K562 (cell line): ENCODE data around the gene CFAP251. TPM values are rescaled to one million over a fixed set of nuclear protein-coding genes. Genes with fewer than 3 reads are reported as not detected.

Experiments used
- ATF2 ChIP-seq: sonication (generic); formaldehyde crosslinking; IDR thresholded peaks from 2 replicates; pipeline ENCODE4 v1.8.1; 2022; ENCODE audit warnings: missing genetic modification reagents
- ELF2 ChIP-seq: fragments of 250-450 bp; sonication (Bioruptor Pico); IDR thresholded peaks from 2 replicates; pipeline ENCODE4 v1.5.0; 2021; ENCODE audit warnings: mild to moderate bottlenecking
- KLF6 ChIP-seq: fragments of 250-450 bp; sonication (Bioruptor Pico); IDR thresholded peaks from 2 replicates; pipeline ENCODE4 v1.4.0; 2020; ENCODE audit warnings: mild to moderate bottlenecking, moderate library complexity, borderline replicate concordance
- LCOR ChIP-seq: sonication (generic); formaldehyde crosslinking; IDR thresholded peaks from 2 replicates; pipeline ENCODE4 v1.8.0; 2022; ENCODE audit warnings: mild to moderate bottlenecking, missing genetic modification reagents
- MTA2 ChIP-seq: fragments of 450-650 bp; IDR thresholded peaks from 2 replicates; pipeline ENCODE4 v1.6.1; 2016; ENCODE audit warnings: low read depth
- NFE2 ChIP-seq: IDR thresholded peaks from 2 replicates; pipeline ENCODE4 v1.6.1; 2014; ENCODE audit warnings: antibody characterized with exemption, low read depth
- NFYB ChIP-seq: IDR thresholded peaks from 2 replicates; pipeline ENCODE4 v1.6.1; 2011; ENCODE audit warnings: mild to moderate bottlenecking, moderate library complexity; ENCODE audit not compliant: insufficient read length; ENCODE audit errors: extremely low read depth
- PRDM10 ChIP-seq: fragments of 450-650 bp; IDR thresholded peaks from 2 replicates; pipeline ENCODE4 v1.6.1; 2018; ENCODE audit not compliant: partially characterized antibody
- RFX5 ChIP-seq: IDR thresholded peaks from 2 replicates; pipeline ENCODE4 v1.6.1; 2011; ENCODE audit warnings: low read depth, mild to moderate bottlenecking, improper control_type of control experiment, low read length
- SMAD4 ChIP-seq: fragments of 250-450 bp; sonication (Bioruptor Pico); conservative IDR thresholded peaks from 2 replicates; pipeline ENCODE4 v1.8.0; 2021; ENCODE audit warnings: inconsistent platforms, mild to moderate bottlenecking, moderate library complexity
- SMARCA5 ChIP-seq: fragments of 450-650 bp; IDR thresholded peaks from 2 replicates; pipeline ENCODE4 v1.6.1; 2016
- SMARCE1 ChIP-seq: fragments of 450-650 bp; IDR thresholded peaks from 2 replicates; pipeline ENCODE4 v1.7.1; 2016; ENCODE audit warnings: mild to moderate bottlenecking
- SNAPC5 ChIP-seq: fragments of 250-450 bp; sonication (Bioruptor Pico); IDR thresholded peaks from 2 replicates; pipeline ENCODE4 v1.8.0; 2021; ENCODE audit warnings: moderate library complexity, mild to moderate bottlenecking, inconsistent platforms
- TEAD2 ChIP-seq: fragments of 450-650 bp; IDR thresholded peaks from 2 replicates; pipeline ENCODE4 v1.6.1; 2016; ENCODE audit warnings: missing genetic modification characterization, control low read depth, missing compliant biosample characterization
- ZMIZ1 ChIP-seq, 2 experiments: fragments of 150-350 bp in 1 of 2; IDR thresholded peaks; 2 replicates each; pipeline ENCODE4 v1.6.1; 2012 to 2016; ENCODE audit warnings: low read depth in 2 of 2, low read length in 2 of 2, mild to moderate bottlenecking in 1 of 2, moderate library complexity in 1 of 2
- ZNF121 ChIP-seq: sonication (generic); formaldehyde crosslinking; conservative IDR thresholded peaks from 2 replicates; pipeline ENCODE4 v1.8.0; 2022; ENCODE audit warnings: missing genetic modification reagents
- ZNF143 ChIP-seq: sonication (generic); formaldehyde crosslinking; IDR thresholded peaks from 2 replicates; pipeline ENCODE4 v1.9.0; 2022; ENCODE audit warnings: mild to moderate bottlenecking, missing genetic modification reagents
- ZNF184 ChIP-seq: sonication (generic); formaldehyde crosslinking; IDR thresholded peaks from 2 replicates; pipeline ENCODE4 v1.5.0; 2020; ENCODE audit warnings: missing genetic modification reagents
- ZNF354B ChIP-seq: fragments of 250-450 bp; sonication (Bioruptor Pico); IDR thresholded peaks from 2 replicates; pipeline ENCODE4 v1.4.0; 2020
- ZNF696 ChIP-seq: fragments of 250-450 bp; sonication (Bioruptor Pico); conservative IDR thresholded peaks from 2 replicates; pipeline ENCODE4 v1.4.0; 2020; ENCODE audit warnings: mild to moderate bottlenecking, moderate library complexity
- ZNF76 ChIP-seq: fragments of 250-450 bp; sonication (Bioruptor Pico); IDR thresholded peaks from 2 replicates; pipeline ENCODE4 v1.4.0; 2020; ENCODE audit warnings: mild to moderate bottlenecking, moderate library complexity, borderline replicate concordance
- polyA plus RNA-seq, 8 experiments: library from polyadenylated mRNA; depleted of rRNA in 4 of 8; stranded (reverse) in 5 of 8; unstranded in 3 of 8; fragments of >200 nt; fragmentation: Nextera tagmentation in 2 of 8; fragmentation: Illumina TruSeq in 1 of 8; extraction: Ambion mirVana in 2 of 8; extraction: Trizol in 1 of 8; gene quantifications; 2 replicates each; pipeline versions ENCODE4 v1.2.1 to v1.2.3, GENCODE V29; 2011 to 2014; ENCODE audit warnings: inconsistent platforms in 1 of 8, missing spikeins in 1 of 8
- total RNA-seq, 7 experiments: library from RNA; depleted of rRNA in 6 of 7; stranded (reverse); fragments of >200 nt in 6 of 7; fragmentation: Illumina TruSeq in 2 of 7; extraction: Trizol in 2 of 7; gene quantifications; 2 replicates each; pipeline versions ENCODE4 v1.2.1 to v1.2.3, GENCODE V29; 2011 to 2021; ENCODE audit warnings: low replicate concordance in 1 of 7

CFAP251 gene
- total and polyA plus RNA-seq, 9 of the 15 experiments (the other 6 are each of a cell fraction or from before 2014, with no cell fraction given) = 16.6 to 31.0 (median 19.1) TPM

GRCh38 chr12:121892673-121893561 lies 25.5 kb upstream of the CFAP251 start (continued):
- no peak for TF ChIP-seq PRDM10
- peak; percentile 67; the same call in 1 of the 2 replicates for TF ChIP-seq LCOR (CRISPR knock-in tag)
- no peak for TF ChIP-seq ELF2 (CRISPR knock-in tag)
- no peak for TF ChIP-seq SNAPC5 (CRISPR knock-in tag)
- TF ChIP-seq ZNF696 (CRISPR knock-in tag) = no peak
- TF ChIP-seq KLF6 (CRISPR knock-in tag) = no peak
- TF ChIP-seq RFX5 = no peak
- TF ChIP-seq ZMIZ1 (IDR thresholded peaks at IDR 0.05; ENCODE audit: low read depth in 2 of 2, low read length in 2 of 2) = no peak
- no peak for TF ChIP-seq NFYB
- no peak for TF ChIP-seq ZNF143 (CRISPR knock-in tag)
- peak; percentile 99 for TF ChIP-seq NFE2
- TF ChIP-seq MTA2 = 0 out of 2 replicates have a peak, but pooled peaks have one; percentile 11
- no peak for TF ChIP-seq ZNF184 (CRISPR knock-in tag)
- no peak for TF ChIP-seq SMARCA5
- no peak for TF ChIP-seq SMAD4 (CRISPR knock-in tag)
- TF ChIP-seq ZNF121 (CRISPR knock-in tag) = no peak
- TF ChIP-seq TEAD2 = no peak
- no peak for TF ChIP-seq ZNF76 (CRISPR knock-in tag)
- no peak for TF ChIP-seq ZNF354B (CRISPR knock-in tag)
- TF ChIP-seq SMARCE1 = peak; percentile 58
- no peak for TF ChIP-seq ATF2 (CRISPR knock-in tag)
